OCI-LY3 (cell line): Measurements from ENCODE around the gene EMD.

Source experiments
- CTCF ChIP-seq: fragments of 200-600, 300-600 bp; sonication (generic); IDR thresholded peaks from 2 replicates; pipeline ENCODE4 v1.5.1; 2014; ENCODE audit warnings: antibody characterized with exemption, low read length, low read depth
- EZH2phosphoT487 ChIP-seq: fragments of 200-600 bp; shearing (Covaris generic); IDR thresholded peaks from 2 replicates; pipeline ENCODE4 v1.6.1; 2018; ENCODE audit warnings: antibody characterized with exemption, mixed run types, low read depth

GRCh38 chrX:154428176-154429171 is 49.4 kb downstream of the EMD start, which contains the start of gene ATP6AP1:
- TF ChIP-seq CTCF: peak; percentile 28; the same call in 1 of the 2 replicates
- no peak for TF ChIP-seq EZH2phosphoT487
